GM18505 (cell line): ENCODE results near the gene RCBTB2.

Experiments used
- ATAC-seq: cut with Tn5 transposase; IDR thresholded peaks from one replicate; pipeline ENCODE4 v1.9.1; 2021; ENCODE audit not compliant: unreplicated experiment
- POLR2A ChIP-seq: IDR thresholded peaks from 4 replicates; pipeline ENCODE4 v1.6.1; 2011; ENCODE audit warnings: borderline replicate concordance; ENCODE audit not compliant: insufficient read depth, insufficient read length; ENCODE audit errors: extremely low read depth

Gene RCBTB2

DNA sequence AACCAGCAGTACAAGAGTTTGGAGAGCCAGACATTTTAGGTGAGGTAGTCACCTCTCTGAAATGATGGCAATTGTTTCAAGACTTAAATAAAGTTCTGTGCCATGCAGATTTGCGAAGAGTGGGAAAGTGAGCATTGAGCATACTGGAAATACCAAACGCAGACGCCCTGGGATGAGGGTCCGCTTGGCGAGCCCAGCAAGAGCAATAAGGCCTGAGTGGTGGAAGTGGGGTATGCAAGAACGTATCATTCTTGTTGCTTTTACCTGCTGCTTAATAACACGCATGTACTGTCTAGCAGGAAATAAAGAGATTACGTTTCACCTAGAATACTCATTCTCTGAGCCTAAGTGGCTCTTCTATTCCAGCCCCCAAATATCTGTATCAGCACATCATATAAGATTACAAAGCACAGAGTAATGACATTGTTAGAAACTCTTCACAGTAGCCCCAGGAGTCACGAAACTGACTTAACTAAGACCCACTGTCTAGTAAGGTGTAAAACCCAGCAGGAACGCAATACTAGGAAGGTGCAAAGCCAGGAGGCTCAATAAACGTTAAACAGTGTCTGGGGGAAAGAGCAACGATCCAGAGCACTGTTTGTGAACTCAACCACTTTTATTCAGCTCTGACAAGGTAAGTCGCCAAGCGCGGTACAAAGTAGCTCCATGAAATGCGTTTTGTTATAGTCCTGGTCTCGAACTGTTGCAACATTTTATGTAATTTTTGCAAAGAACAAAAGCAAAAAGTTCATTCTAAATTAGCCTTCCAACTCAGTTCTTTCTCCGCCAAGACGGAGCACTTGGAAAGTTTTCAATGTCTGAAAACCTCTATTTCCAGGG, 1.2 kb downstream of the RCBTB2 start:
- no peak for ATAC-seq

DNA sequence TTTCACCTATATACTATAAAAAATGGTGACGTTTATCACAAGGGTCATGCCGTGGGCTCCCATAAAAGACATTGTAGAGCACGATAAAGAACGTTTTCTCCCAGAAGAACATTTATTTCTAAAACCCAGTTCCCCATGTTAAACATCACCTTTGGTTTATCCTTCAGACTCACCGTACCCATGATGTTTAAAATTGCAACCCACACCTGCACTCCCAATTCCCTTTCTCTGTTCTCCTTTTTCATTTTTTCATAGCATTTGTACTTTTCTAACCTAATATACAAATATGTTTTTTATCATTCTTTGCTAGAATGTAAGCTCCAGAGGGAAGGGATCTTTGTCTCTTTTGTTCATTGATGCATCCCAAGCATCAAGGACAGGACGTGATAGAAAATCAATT, 2.0 kb downstream of the RCBTB2 start:
- TF ChIP-seq POLR2A, result no peak
- no peak for ATAC-seq

More for the DNA sequence above, 1.2 kb downstream of the RCBTB2 start:
- peak; percentile 46 for TF ChIP-seq POLR2A

DNA sequence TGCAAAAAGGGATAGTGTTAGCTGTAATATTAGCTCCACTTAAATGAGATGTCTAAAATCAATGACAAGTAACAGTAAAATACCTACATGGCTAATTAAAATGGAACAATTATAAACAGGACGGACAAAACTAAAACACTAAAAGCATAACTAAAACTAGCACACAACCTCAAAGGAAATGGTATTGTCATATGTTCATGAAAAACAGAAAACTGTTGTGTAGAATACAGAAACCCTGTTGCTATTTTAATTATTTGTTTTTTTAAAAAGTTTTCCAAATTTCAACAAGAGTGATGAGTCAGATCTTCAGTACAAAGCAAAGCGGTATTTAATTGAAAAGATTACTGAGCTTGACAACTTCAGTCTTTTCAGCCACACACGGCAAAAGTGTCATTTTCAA, 4.2 kb downstream of the RCBTB2 start:
- ATAC-seq, result no peak
- TF ChIP-seq POLR2A, result no peak

DNA sequence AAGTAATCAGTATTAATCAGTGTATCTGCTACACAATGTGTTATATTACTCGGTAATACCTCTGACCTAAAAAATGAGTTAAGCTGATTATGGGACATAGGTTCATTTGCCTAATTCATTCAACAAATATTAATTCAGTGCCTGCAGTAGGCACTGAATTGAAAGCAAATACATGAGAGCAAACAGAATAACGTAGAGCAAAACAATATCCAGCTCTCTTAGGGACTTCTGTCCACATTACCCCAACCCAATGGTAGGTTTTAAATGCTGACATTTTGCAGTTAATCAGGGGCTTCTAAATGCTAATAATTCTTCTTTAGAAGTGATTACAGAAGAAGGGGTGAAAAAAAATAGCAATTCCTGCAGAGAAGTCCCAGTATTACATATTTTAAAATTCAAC, 4.9 kb downstream of the RCBTB2 start:
- no peak for ATAC-seq
- peak; percentile 34 for TF ChIP-seq POLR2A

DNA sequence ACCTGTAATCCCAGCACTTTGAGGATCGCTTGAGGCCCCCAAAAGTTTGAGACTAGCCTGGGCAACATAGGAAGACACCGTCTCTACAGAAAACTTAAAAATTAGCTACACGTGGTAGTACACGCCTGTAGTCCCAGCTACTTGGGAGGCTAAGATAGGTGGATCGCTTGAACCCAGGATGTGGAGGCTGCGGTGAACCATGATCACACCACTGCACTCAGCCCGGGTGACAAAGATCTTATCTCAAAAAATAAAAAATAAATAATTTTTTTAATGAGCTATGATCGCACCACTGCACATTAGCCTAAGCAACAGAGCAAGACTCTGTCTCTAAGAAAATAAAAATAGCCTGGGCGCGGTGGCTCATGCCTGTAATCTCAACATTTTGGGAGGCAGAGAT, 6.6 kb downstream of the RCBTB2 start:
- TF ChIP-seq POLR2A, result no peak
- no peak for ATAC-seq

DNA sequence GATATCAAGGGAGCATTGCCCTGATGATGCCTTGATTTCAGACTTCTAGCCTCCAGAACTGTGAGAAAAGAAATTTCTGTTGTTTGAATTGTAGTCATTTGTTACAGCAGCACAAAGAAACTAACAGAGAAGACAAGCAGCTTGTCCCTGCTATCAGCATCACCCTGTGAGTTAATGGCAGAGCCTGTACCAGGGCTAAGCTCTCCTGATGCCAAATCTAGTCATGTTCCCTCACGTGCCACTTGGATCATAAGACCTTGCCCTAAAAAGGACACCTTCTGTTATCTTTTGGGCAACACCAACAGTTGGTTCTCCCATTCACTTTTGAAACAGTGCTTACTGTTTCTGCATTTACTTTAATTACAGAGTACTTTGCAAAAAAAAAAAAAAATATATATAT, 14.8 kb downstream of the RCBTB2 start:
- ATAC-seq, result no peak
- no peak for TF ChIP-seq POLR2A

DNA sequence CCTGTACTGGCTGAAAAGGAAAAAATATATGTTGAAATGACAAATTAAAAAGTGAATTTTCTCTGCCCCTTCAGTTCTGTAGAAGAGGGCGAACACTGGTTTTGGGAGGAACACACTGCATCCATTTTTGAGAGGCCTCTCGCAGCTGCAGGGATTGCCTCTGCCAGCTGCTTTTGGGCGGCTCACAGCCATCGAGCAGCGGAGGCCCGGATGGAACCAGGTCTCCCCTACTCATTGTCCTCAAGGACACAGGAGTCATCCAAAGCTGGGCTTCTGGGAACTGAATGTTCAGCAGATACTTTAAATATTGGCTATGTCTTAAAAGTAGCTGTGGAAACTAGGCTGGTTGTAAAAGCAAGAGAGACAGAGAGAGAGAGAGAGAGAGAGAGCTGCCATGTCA, 17.1 kb downstream of the RCBTB2 start:
- no peak for ATAC-seq
- no peak for TF ChIP-seq POLR2A

DNA sequence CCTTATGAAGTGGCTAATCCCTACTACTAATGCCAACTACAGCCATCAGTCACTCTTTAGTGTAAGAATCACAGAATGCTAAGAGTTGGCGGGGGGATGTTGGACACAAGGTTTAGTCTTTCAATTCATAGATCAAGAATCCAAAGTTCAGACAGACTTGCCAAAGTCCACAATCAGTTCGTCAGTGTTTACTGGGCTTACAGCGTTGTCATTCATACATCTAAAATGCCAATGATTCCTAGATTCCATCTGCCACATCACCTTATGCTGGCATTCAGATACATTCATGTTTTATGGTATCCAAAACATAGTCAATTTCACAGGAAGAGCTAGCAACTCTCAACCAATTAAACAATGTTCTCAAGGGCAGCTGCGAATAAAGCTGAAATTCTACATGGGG, 18.1 kb downstream of the RCBTB2 start:
- no peak for ATAC-seq
- no peak for TF ChIP-seq POLR2A

DNA sequence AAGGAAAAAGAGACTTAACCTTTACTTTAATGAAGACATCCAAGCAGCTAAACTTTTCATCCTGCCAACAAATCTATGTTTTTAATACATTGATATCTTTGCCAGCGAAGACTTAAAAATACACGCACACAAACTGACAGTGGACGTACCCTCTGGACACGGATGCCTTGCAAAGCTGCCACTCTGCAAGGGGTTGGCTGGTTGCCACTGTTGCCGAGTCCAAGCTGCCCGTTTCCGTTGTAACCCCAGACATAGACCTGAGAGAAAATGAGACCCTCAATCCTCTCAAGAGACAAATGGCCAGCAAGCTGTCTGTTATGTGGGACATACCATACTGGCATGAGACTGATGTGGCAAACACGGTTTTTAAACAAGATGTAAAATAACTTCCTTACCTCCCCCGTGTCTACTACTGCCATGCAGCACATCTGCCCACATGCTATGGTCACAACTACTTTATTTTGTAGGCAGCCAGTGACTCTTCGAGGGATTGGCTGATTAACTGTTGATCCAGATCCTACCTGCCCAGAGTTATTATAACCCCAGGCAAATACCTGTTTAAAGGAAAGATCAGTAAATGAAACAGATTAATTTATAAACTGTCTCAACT, 21.2 kb downstream of the RCBTB2 start:
- no peak for TF ChIP-seq POLR2A
- ATAC-seq, result no peak

DNA sequence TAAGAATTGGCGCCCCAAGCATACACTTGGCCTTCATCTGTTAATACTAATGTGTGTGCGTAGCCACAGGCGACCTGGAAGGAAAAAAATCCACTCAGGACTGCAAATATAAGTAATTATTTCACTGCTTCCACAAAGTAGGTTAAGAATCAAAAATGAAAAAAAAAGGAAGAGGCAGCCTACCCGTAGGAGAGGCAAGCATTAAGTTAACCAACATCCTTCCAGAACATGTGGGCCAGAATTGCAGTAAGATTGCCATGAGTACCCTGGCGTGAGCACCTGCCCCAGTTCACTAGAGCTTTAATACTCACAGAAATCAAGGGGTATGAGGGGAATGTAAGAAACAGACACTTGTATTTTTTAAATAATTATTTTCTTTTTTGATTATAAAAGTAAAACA, 22.2 kb downstream of the RCBTB2 start:
- no peak for ATAC-seq
- no peak for TF ChIP-seq POLR2A

DNA sequence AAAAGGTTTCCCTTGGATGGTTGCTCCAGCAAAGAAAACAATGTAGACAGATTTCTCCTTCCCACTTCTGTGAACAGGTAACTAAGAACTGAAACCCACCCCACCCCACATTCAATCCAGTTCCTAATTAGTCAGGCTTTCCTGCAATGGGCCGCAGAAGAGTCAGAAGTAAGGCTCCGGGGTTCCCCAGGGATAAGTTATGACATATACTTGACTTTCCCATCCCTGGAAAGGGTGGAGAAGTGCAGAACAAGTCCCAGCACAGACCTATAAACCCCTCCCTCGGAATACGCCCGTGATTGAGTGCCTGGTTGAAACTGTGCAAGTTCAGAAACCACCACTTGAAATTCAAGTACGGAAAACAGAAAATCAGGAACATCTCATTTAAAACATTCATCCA, 24.9 kb downstream of the RCBTB2 start:
- ATAC-seq, result no peak
- no peak for TF ChIP-seq POLR2A

DNA sequence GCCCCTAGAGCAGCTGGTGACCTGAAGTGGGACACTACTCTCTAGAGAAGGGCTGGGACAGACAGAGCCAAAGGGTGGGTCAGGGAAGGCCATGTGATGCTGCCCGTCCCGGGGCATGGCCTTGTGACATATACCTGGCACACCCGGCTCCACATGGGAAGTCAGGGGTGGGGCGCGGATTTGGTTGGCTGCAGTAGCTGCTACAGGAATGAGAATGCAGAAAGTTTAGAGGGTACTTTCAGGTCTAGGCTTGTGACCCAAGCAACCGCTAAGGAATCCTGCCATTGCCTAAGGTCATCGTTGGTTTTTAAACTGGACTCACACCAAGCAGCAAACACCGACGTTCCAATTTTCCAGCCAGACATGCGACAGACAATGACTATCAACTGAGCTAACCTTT, 25.9 kb downstream of the RCBTB2 start:
- TF ChIP-seq POLR2A, result no peak
- no peak for ATAC-seq

DNA sequence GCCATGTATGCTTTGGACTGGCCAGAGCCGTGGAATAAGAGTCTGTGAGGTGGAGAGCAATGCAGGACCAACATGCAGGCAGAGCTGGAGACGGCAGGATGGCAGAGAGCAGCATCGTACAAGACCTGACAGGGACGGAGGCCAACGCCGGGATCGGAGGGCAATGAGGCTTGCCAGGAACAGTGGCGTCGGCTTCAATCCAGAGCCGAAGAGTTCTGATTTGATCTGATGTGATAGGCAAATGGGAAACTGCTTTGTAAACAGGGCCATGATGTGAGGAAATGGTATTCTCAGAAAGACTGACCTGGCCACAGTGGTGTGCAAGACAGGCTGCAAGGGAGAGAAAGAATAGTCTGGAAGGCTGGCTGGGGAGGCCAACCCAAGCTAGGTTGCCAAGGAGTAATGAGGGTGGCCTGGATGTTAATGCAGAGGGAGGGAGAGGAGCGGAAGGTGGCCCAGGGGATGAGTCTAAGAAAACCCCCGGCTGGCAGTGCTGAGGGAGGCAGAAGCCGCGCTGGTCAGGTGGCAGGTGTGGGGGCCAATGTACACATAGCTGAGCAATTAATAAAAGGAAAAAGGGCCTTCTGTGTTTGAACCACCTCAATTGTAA, 26.7 kb downstream of the RCBTB2 start:
- TF ChIP-seq POLR2A, result peak; percentile 21
- ATAC-seq, result peak; percentile 25

DNA sequence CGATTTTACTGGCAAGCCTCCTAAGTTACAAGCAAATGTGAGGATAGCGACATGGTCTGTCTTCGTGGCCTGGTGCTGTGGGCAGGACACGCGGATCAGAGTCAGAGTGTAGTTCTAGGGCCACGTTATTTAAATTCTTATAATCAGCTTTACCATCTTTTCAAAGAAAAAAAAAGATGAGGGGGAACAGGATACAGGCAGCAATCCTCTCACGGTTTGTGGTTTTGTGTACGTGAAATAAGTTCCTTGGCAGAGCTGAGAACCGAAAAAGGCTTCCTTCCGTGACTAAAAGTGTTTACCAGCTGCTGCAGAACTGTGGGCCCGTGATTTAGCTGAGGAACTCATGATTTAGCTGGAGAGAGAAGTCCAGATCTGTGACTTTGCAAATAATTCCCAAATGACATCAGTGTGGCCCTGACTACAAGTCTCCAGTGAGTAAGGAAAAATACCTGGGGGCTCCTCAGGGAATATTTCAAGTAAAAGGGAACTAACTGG, 27.2 kb downstream of the RCBTB2 start:
- peak; percentile 66 for ATAC-seq
- TF ChIP-seq POLR2A, result no peak

DNA sequence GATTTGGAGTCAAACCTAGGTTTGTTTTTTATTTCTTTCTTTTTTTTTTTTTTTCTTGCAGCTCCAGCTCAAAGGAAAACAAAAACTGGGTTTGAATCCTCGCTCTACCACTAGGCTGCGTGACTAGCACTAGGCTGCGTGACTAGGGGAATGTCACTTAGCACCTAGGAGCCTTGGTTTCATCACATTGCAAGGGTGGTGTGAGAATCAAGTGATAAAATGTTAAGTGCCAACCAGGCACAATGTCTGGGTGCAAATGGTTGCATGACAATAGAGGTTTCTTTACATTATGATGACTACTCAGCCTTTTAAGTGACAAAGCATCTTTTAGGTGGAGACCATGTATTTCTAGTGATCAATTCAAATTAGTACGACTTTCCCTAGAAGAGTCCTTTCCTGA, 27.9 kb downstream of the RCBTB2 start:
- no peak for ATAC-seq
- TF ChIP-seq POLR2A, result no peak

DNA sequence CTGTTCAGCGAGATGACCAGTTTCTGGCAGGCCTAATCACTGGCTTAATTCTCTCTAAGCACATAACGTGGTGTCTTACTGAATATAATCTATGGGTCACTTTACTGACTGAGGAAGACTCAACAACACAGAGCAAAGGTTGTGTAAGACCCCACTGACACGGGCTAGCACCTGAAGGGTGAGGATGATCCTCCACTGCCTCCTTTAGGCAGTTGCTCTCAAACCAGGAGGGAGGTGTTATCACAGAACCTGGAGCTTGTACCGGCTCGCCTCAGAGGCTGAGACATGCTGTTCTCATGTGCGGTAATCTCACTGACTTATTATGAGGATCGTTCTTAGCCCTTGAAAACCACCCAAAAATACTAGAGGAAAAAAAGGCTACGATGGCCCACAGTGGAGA, 28.3 kb downstream of the RCBTB2 start:
- no peak for TF ChIP-seq POLR2A
- no peak for ATAC-seq
